SJCRH30 (cell line): ENCODE results near the gene CFAP65. TPM values are rescaled to one million over a fixed set of nuclear protein-coding genes. Genes with fewer than 3 reads are reported as not detected.

Source experiments
- DNase-seq, 2 experiments: peaks; one replicate each; pipeline ENCODE4 v3.0.0-alpha.2; 2015 to 2020
- H3K27ac ChIP-seq: fragments of 250-450 bp; sonication (Bioruptor Pico); 2 replicates; pipeline ENCODE4 v1.5.1; 2020; ENCODE audit warnings: mild to moderate bottlenecking, moderate library complexity
- H3K27me3 ChIP-seq: fragments of 250-450 bp; sonication (Bioruptor Pico); 2 replicates; pipeline ENCODE4 v1.5.1; 2020; ENCODE audit warnings: mild to moderate bottlenecking, moderate library complexity
- H3K36me3 ChIP-seq: fragments of 250-450 bp; sonication (Bioruptor Pico); 2 replicates; pipeline ENCODE4 v1.5.1; 2020; ENCODE audit warnings: mild to moderate bottlenecking, moderate library complexity
- H3K4me1 ChIP-seq: fragments of 250-450 bp; sonication (Bioruptor Pico); 2 replicates; pipeline ENCODE4 v1.5.1; 2020; ENCODE audit warnings: mild to moderate bottlenecking, moderate library complexity
- H3K4me3 ChIP-seq: fragments of 250-450 bp; sonication (Bioruptor Pico); 2 replicates; pipeline ENCODE4 v1.5.1; 2020; ENCODE audit warnings: mild to moderate bottlenecking, moderate library complexity
- H3K9me3 ChIP-seq: fragments of 250-450 bp; sonication (Bioruptor Pico); replicated peaks from 2 replicates; pipeline ENCODE4 v1.5.1; 2020; ENCODE audit warnings: mild to moderate bottlenecking, moderate library complexity
- total RNA-seq: library from RNA; depleted of rRNA; stranded (reverse); fragments of >200 nt; shearing (Covaris generic); gene quantifications from 2 replicates; pipeline ENCODE4 v1.2.3, GENCODE V29; 2014; rRNA removed

The CFAP65 gene
- total RNA-seq, 1 experiment from 2014 or later = not detected

DNA sequence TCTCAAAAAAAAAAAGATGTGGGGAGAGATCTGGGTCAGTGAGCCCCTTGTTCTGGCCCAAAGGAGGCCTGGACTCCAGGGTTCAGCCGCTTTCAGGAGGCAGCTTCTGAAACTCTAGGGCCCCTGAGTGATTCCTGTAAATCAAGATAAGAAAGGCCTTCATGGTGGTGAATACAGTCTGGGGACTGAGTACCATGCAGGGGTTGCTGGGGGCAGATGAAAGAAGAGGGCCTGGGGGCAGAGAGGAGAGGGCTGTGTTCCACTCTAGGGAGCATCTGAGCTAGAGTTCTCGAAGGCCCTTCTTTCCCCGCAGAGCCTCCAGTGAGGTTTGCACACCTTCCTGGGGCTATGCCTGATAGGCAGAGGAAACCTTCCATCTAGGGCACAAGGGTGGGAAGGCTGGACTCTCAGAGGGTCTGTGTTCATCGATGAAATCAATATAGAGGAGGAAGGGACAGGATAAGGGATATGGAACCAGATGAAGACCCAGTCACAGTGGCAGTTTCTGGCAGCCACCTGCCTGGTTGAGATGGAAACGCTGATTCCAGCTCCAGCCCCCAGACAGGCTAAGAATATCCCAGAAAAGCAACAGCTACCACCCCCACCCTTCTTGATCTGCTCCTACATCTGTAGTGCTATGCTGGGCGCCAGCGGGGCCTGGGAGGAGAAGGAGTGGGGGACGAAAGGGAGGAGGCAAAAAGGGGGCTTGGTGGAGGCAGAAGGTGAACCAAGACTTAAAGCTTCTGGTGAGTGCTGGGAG is 86.6 kb downstream of the CFAP65 start:
- H3K27ac ChIP-seq = no peak overlapping the region
- DNase-seq = no peak
- H3K4me1 ChIP-seq = no peaks in the 10 kb centered on the region
- no peaks in the 10 kb centered on the region for H3K27me3 ChIP-seq
- no peaks in the 10 kb centered on the region for H3K36me3 ChIP-seq
- no peaks in the 10 kb centered on the region for H3K9me3 ChIP-seq
- H3K4me3 ChIP-seq = no peak overlapping the region

DNA sequence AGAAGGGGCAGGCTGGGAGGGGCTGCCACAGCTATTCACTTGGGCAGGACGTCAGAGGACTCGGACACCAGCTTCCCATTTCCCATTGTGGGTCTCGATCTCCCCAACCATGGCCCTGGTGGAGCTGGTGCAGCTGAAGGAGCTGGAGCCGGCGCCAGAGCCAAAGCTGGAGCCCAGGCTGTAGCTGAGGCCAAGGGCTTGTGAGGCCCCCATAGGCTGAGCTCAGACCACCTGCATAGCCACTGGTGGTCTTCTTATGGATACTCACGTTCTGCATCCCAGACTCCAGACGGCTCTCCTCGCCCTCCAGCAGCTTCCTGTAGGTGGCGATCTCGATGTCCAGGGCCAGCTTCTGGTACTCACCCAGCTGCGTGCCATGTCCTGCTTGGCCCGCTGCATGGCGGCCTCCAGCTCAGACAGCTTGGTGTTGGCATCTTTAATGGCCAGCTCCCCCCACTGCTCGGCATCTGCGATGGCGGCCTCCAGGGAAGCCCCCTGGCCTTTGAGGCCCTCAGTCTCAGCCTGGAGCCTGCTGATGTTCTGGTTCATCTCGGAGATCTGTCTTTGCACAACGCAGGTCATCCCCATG is 87.9 kb downstream of the CFAP65 start:
- no peaks in the 10 kb centered on the region for H3K36me3 ChIP-seq
- H3K27ac ChIP-seq = no peak overlapping the region
- no peaks in the 10 kb centered on the region for H3K9me3 ChIP-seq
- H3K4me1 ChIP-seq = no peaks in the 10 kb centered on the region
- no peaks in the 10 kb centered on the region for H3K27me3 ChIP-seq
- H3K4me3 ChIP-seq = no peak overlapping the region
- no peak for DNase-seq

Other genes with a start within 250 kb of the CFAP65 start
- gene PRKAG3, start 209.7 kb downstream of the CFAP65 start, total RNA-seq = 0.13 and 0.16 TPM in 2 replicates
- gene WNT6, start 181.7 kb downstream of the CFAP65 start, total RNA-seq = 0.08 and 0.10 TPM in 2 replicates
- gene WNT10A, start 160.7 kb downstream of the CFAP65 start, total RNA-seq = 0.10 and 0.28 TPM in 2 replicates
- 0.14 TPM in 1 of 2 replicates, not detected in the other for gene CDK5R2, start 81.8 kb downstream of the CFAP65 start, total RNA-seq
- gene FEV, start 56.3 kb downstream of the CFAP65 start, total RNA-seq = not detected in 2 replicates
- 0.15 TPM in 1 of 2 replicates, not detected in the other for gene CRYBA2, start 48.1 kb downstream of the CFAP65 start, total RNA-seq
- gene IHH, start 19.4 kb upstream of the CFAP65 start, total RNA-seq = 0.10 TPM in 1 of 2 replicates, not detected in the other
- 19.6 and 21.7 TPM in 2 replicates for gene NHEJ1, start 119.3 kb upstream of the CFAP65 start, total RNA-seq
- 0.10 and 0.13 TPM in 2 replicates for gene SLC23A3, start 128.5 kb upstream of the CFAP65 start, total RNA-seq
- gene CNPPD1, start 135.4 kb upstream of the CFAP65 start, total RNA-seq = 13.0 and 13.3 TPM in 2 replicates
- gene RETREG2, start 136.8 kb upstream of the CFAP65 start, total RNA-seq = 32.0 and 38.0 TPM in 2 replicates
- 16.0 and 16.2 TPM in 2 replicates for gene ZFAND2B, start 165.3 kb upstream of the CFAP65 start, total RNA-seq
- gene ABCB6, start 177.4 kb upstream of the CFAP65 start, total RNA-seq = 18.6 and 26.5 TPM in 2 replicates
- gene ATG9A, start 188.1 kb upstream of the CFAP65 start, total RNA-seq = 35.3 and 37.8 TPM in 2 replicates
- gene ANKZF1, start 188.3 kb upstream of the CFAP65 start, total RNA-seq = 19.2 and 28.7 TPM in 2 replicates
- gene GLB1L, start 203.9 kb upstream of the CFAP65 start, total RNA-seq = 2.9 and 4.2 TPM in 2 replicates
- gene STK16, start 204.0 kb upstream of the CFAP65 start, total RNA-seq = 11.0 and 12.7 TPM in 2 replicates
- gene TUBA4B, start 211.7 kb upstream of the CFAP65 start, total RNA-seq = 0.08 TPM in 1 of 2 replicates, not detected in the other
- 188 and 197 TPM in 2 replicates for gene TUBA4A, start 212.4 kb upstream of the CFAP65 start, total RNA-seq
- gene DNAJB2, start 237.8 kb upstream of the CFAP65 start, total RNA-seq = 16.8 and 19.4 TPM in 2 replicates